SK-N-SH (cell line): ENCODE measurements around the gene ARHGEF11. TPM values are rescaled to one million over a fixed set of nuclear protein-coding genes. Genes with fewer than 3 reads are reported as not detected.
A peak's percentile ranks its signal among the peaks of the same experiment; 100 is the strongest.

ENCODE experiments used
- CTCF ChIA-PET: fragments of 300-600, 350-600 bp; formaldehyde crosslinking; extraction: SDS; loops from one replicate; lab custom pipeline; 2021; lab: Yijun Ruan, JAX
- POLR2A ChIA-PET: fragments of 350-600 bp; sonication (Branson Sonifier 250); formaldehyde crosslinking; extraction: SDS; loops from one replicate; lab custom pipeline; 2020; ENCODE audit warnings: antibody characterized with exemption, inconsistent platforms; lab: Yijun Ruan, JAX
- DNase-seq: peaks from one replicate; pipeline ENCODE4 v3.0.0; 2012
- H2AFZ ChIP-seq: fragments of 200-600 bp; sonication (generic); 2 replicates; pipeline ENCODE4 v1.8.1; 2016; ENCODE audit warnings: antibody characterized with exemption, mild to moderate bottlenecking, low read depth
- H3F3A ChIP-seq: fragments of 200-600 bp; sonication (generic); replicated peaks from 2 replicates; pipeline ENCODE3; 2016; ENCODE audit warnings: antibody characterized with exemption, mild to moderate bottlenecking; ENCODE audit not compliant: insufficient read depth
- H3K27ac ChIP-seq, 2 experiments: fragments of 200-500 bp in 1 of 2; fragments of 200-600 bp in 1 of 2; sonication (Bioruptor generic) in 1 of 2; sonication (generic), shearing (Covaris generic) in 1 of 2; 2 replicates each; pipeline versions ENCODE4 v1.5.1 to v1.6.1; 2014 to 2016; ENCODE audit warnings: low read depth in 2 of 2, inconsistent platforms in 1 of 2, low read length in 1 of 2, mild to moderate bottlenecking in 1 of 2, mixed read lengths in 1 of 2
- H3K27me3 ChIP-seq: fragments of 200-600 bp; sonication (generic), shearing (Covaris generic); 2 replicates; pipeline ENCODE4 v1.6.1; 2016; ENCODE audit warnings: mixed run types; ENCODE audit not compliant: insufficient read depth
- H3K36me3 ChIP-seq, 2 experiments: fragments of 200-500 bp in 1 of 2; fragments of 200-600 bp in 1 of 2; sonication (Bioruptor generic) in 1 of 2; sonication (generic) in 1 of 2; replicated peaks in 1 of 2; 2 replicates each; pipeline versions ENCODE3 to v1.5.1; 2014 to 2016; ENCODE audit warnings: low read length in 1 of 2, mild to moderate bottlenecking in 1 of 2; ENCODE audit not compliant: insufficient read depth in 2 of 2, control insufficient read depth in 1 of 2
- H3K4me1 ChIP-seq, 2 experiments: fragments of 200-500 bp in 1 of 2; fragments of 200-600 bp in 1 of 2; sonication (Bioruptor generic) in 1 of 2; sonication (generic), shearing (Covaris generic) in 1 of 2; 2 replicates each; pipeline versions ENCODE4 v1.5.1 to v1.6.1; 2014 to 2016; ENCODE audit warnings: low read depth in 1 of 2, low read length in 1 of 2, mixed run types in 1 of 2; ENCODE audit not compliant: insufficient read depth in 2 of 2, control insufficient read depth in 1 of 2
- H3K4me2 ChIP-seq: fragments of 200-600 bp; sonication (generic), shearing (Covaris generic); 2 replicates; pipeline ENCODE4 v1.6.1; 2017; ENCODE audit warnings: mixed run types
- H3K4me3 ChIP-seq, 2 experiments: fragments of 200-500 bp in 1 of 2; fragments of 200-600 bp in 1 of 2; sonication (Bioruptor generic) in 1 of 2; sonication (generic), shearing (Covaris generic) in 1 of 2; 2 replicates each; pipeline versions ENCODE4 v1.5.1 to v1.8.1; 2014 to 2016; ENCODE audit warnings: low read depth in 2 of 2, inconsistent platforms in 1 of 2, low read length in 1 of 2, mild to moderate bottlenecking in 1 of 2, mixed read lengths in 1 of 2, moderate library complexity in 1 of 2
- H3K79me2 ChIP-seq: fragments of 200-600 bp; sonication (generic); 2 replicates; pipeline ENCODE4 v1.8.1; 2017; ENCODE audit warnings: mild to moderate bottlenecking; ENCODE audit not compliant: insufficient read depth
- H3K9ac ChIP-seq: fragments of 200-600 bp; sonication (generic); 2 replicates; pipeline ENCODE4 v1.6.1; 2017; ENCODE audit warnings: mixed run types
- H3K9me2 ChIP-seq: fragments of 200-600 bp; sonication (generic); 2 replicates; pipeline ENCODE4 v1.6.1; 2017; ENCODE audit warnings: mixed run types
- H3K9me3 ChIP-seq: fragments of 200-600 bp; sonication (generic); 2 replicates; pipeline ENCODE4 v1.6.1; 2017; ENCODE audit warnings: mixed run types, mild to moderate bottlenecking, moderate library complexity
- H4K20me1 ChIP-seq: fragments of 200-600 bp; sonication (generic); 2 replicates; pipeline ENCODE4 v1.6.1; 2017; ENCODE audit warnings: mild to moderate bottlenecking, mixed run types; ENCODE audit not compliant: insufficient read depth
- CHD2 ChIP-seq: fragments of 150-350 bp; IDR thresholded peaks from 2 replicates; pipeline ENCODE4 v1.6.1; 2018; ENCODE audit warnings: low read length; ENCODE audit not compliant: partially characterized antibody
- ELF1 ChIP-seq: IDR thresholded peaks from 2 replicates; pipeline ENCODE4 v1.4.0; 2012
- EP300 ChIP-seq, 2 experiments: IDR thresholded peaks; 2 replicates each; pipeline versions ENCODE4 v1.4.0 to v1.6.1; 2012; ENCODE audit warnings: borderline replicate concordance in 1 of 2, low read depth in 1 of 2, low read length in 1 of 2
- EZH2phosphoT487 ChIP-seq: fragments of 200-600 bp; sonication (generic); IDR thresholded peaks from 2 replicates; pipeline ENCODE4 v1.6.1; 2017; ENCODE audit warnings: low read depth, mixed run types, mild to moderate bottlenecking, antibody characterized with exemption, moderate library complexity, borderline replicate concordance
- FOSL2 ChIP-seq: IDR thresholded peaks from 2 replicates; pipeline ENCODE4 v1.4.0; 2012; ENCODE audit warnings: low read depth, mild to moderate bottlenecking, moderate library complexity, borderline replicate concordance
- FOXJ3 ChIP-seq: sonication (generic); formaldehyde crosslinking; IDR thresholded peaks from 2 replicates; pipeline ENCODE4 v1.5.1; 2020; ENCODE audit warnings: mild to moderate bottlenecking, missing genetic modification reagents
- FOXM1 ChIP-seq: IDR thresholded peaks from 2 replicates; pipeline ENCODE4 v1.4.0; 2012; ENCODE audit warnings: low read depth, mild to moderate bottlenecking
- GABPA ChIP-seq: IDR thresholded peaks from 2 replicates; pipeline ENCODE4 v1.4.0; 2012; ENCODE audit warnings: low read depth, mild to moderate bottlenecking
- GATA2 ChIP-seq: sonication (generic); formaldehyde crosslinking; IDR thresholded peaks from 2 replicates; pipeline ENCODE4 v1.5.0; 2020; ENCODE audit warnings: mild to moderate bottlenecking, missing genetic modification reagents
- JUND ChIP-seq: IDR thresholded peaks from 2 replicates; pipeline ENCODE4 v1.4.0; 2012
- MEF2A ChIP-seq: IDR thresholded peaks from 2 replicates; pipeline ENCODE4 v1.4.0; 2012; ENCODE audit warnings: low read depth, borderline replicate concordance
- MXI1 ChIP-seq: IDR thresholded peaks from 2 replicates; pipeline ENCODE4 v1.6.1; 2012; ENCODE audit warnings: mild to moderate bottlenecking, low read depth, low read length, improper control_type of control experiment
- NFIC ChIP-seq: IDR thresholded peaks from 2 replicates; pipeline ENCODE4 v1.4.0; 2012; ENCODE audit warnings: borderline replicate concordance
- POLR2AphosphoS5 ChIP-seq: IDR thresholded peaks from 2 replicates; pipeline ENCODE4 v1.6.1; 2012; ENCODE audit warnings: low read depth, low read length
- RAD21 ChIP-seq: IDR thresholded peaks from 2 replicates; pipeline ENCODE4 v1.6.1; 2012; ENCODE audit warnings: mild to moderate bottlenecking, low read length
- SMC3 ChIP-seq: IDR thresholded peaks from 2 replicates; pipeline ENCODE4 v1.6.1; 2012; ENCODE audit warnings: low read depth, low read length, improper control_type of control experiment
- TAF1 ChIP-seq: IDR thresholded peaks from 2 replicates; pipeline ENCODE4 v1.6.1; 2012; ENCODE audit warnings: low read depth, mild to moderate bottlenecking, low read length, moderate library complexity, borderline replicate concordance
- TCF12 ChIP-seq: IDR thresholded peaks from 2 replicates; pipeline ENCODE4 v1.4.0; 2012
- TEAD4 ChIP-seq: IDR thresholded peaks from 2 replicates; pipeline ENCODE4 v1.4.0; 2012; ENCODE audit warnings: mild to moderate bottlenecking, borderline replicate concordance; ENCODE audit not compliant: insufficient read depth
- YY1 ChIP-seq: IDR thresholded peaks from 2 replicates; pipeline ENCODE4 v1.4.0; 2012; ENCODE audit warnings: low read depth, mild to moderate bottlenecking
- WGBS: methylation state at CpG from one replicate; pipeline ENCODE4 v1.1.6; 2017; ENCODE audit warnings: low lambda C conversion rate; 5-methylcytosine and 5-hydroxymethylcytosine counted together
- polyA plus RNA-seq, 3 experiments: library from polyadenylated mRNA; depleted of rRNA; stranded (reverse); fragments of >200 nt; gene quantifications; 2 replicates each; pipeline ENCODE4 v1.2.3, GENCODE V29; 2012
- TF ChIP-seq, protein P1 (sequence below): fragments of 150-350 bp; IDR thresholded peaks from 2 replicates; pipeline ENCODE4 v1.6.1; 2016; ENCODE audit warnings: mild to moderate bottlenecking, low read depth, low read length
- TF ChIP-seq, protein P2 (sequence below): fragments of 150-350 bp; IDR thresholded peaks from 2 replicates; pipeline ENCODE4 v1.6.1; 2017; ENCODE audit warnings: antibody characterized with exemption, low read length, low read depth, borderline replicate concordance
- TF ChIP-seq, protein P3 (sequence below): IDR thresholded peaks from 2 replicates; pipeline ENCODE4 v1.4.0; 2012; ENCODE audit warnings: low read depth, borderline replicate concordance
- TF ChIP-seq, protein P4 (sequence below): IDR thresholded peaks from 2 replicates; pipeline ENCODE4 v1.4.0; 2012; ENCODE audit warnings: low read depth, borderline replicate concordance
- TF ChIP-seq, protein P5 (sequence below): IDR thresholded peaks from 2 replicates; pipeline ENCODE4 v1.4.0; 2012; ENCODE audit warnings: low read depth
- TF ChIP-seq, protein P6 (sequence below): IDR thresholded peaks from 2 replicates; pipeline ENCODE4; 2012

ARHGEF11 gene
- polyA plus RNA-seq, 1 of the 3 experiments (the other 2 are of a cell fraction): 19.0 TPM

DNA sequence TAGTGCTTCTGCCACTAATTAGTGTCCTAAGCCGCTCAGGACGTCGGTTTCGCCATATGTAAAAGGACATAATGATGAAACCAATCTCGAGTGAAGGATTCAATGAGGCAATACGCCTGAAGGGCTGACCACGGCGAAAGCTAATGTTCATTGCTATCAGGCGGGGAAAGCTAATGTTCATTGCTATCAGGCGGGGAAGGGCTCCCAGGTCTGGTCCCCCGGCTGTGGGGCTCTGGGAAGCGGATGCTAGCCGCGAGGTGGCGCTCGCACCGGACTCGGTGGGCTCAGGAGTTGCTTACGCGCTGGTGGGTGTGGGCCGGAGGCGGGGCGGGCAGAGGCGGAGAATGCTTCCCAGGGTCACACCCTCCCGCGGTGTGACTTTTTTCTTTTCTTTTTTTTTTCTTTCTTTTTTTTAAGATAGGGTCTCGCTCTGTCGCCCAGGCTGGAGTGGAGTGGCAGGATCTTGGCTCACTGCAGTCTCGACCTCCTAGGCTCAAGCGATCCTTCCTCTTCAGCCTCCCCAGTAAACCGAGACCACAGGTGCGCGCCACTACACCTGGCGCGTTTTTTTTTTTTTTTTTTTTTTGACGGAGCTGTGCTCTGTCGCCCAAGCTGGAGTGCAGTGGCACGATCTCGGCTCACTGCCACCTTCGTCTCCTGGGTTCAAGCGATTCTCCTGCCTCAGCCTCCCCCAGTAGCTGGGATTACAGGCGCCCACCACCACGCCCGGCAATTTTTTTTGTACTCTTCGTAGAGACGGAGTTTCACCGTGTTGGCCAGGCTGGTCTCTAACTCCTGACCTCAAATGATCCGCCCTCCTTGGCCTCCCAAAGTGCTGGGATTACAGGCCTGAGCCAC lies 153.1 kb downstream of the ARHGEF11 start:
- Histone ChIP-seq H3K4me3 (no peak overlapping the region; a peak in 1 of 4 replicates), H4K20me1 (no peaks in the 10 kb centered on the region), H3K79me2 (no peaks in the 10 kb centered on the region), H3K4me1 (peaks cover 23 to 38% of the 10 kb centered on the region in 2 experiments; a peak in 3 of 4 replicates), H3K9me2 (no peaks in the 10 kb centered on the region), H3K9ac (no peak overlapping the region), H3F3A (peaks cover 37% of the 10 kb centered on the region), H3K27ac (no peak overlapping the region), H2AFZ (no peak overlapping the region), H3K4me2 (no peak overlapping the region), H3K36me3 (no peaks in the 10 kb centered on the region), H3K27me3 (no peaks in the 10 kb centered on the region), H3K9me3 (no peaks in the 10 kb centered on the region)
- ChIA-PET CTCF (interaction anchor here (0.8 to 21.6 kb wide), 29 partner anchors 8 to 202 kb away, joined by 3 to 455 read pairs (median 7); partner anchors contain the start of genes CRABP2, INSRR, ISG20L2 and METTL25B), POLR2A (interaction anchor here (1.0 to 1.1 kb wide), 2 partner anchors 35 to 53 kb away, joined by 4 to 8 read pairs; no protein-coding TSS in a partner anchor)
- WGBS: 38% methylated on average over 46 of the region's 48 CpGs
- peak; percentile 94 for DNase-seq
- TF ChIP-seq MXI1 (no peak), GATA2 (CRISPR knock-in tag) (no peak), MEF2A (no peak), YY1 (no peak), TEAD4 (no peak), CHD2 (peak; percentile 41), JUND (no peak), FOXM1 (no peak), FOSL2 (no peak), POLR2AphosphoS5 (no peak), TCF12 (no peak), SMC3 (peak; percentile 95), NFIC (no peak), ELF1 (no peak), TAF1 (no peak), EZH2phosphoT487 (no peak), EP300 (IDR thresholded peaks at IDR 0.05; ENCODE audit: borderline replicate concordance in 1 of 2, low read depth in 1 of 2, low read length in 1 of 2) (no peak), RAD21 (peak; percentile 75), FOXJ3 (CRISPR knock-in tag) (no peak), GABPA (no peak)
- TF ChIP-seq, protein P1, sequence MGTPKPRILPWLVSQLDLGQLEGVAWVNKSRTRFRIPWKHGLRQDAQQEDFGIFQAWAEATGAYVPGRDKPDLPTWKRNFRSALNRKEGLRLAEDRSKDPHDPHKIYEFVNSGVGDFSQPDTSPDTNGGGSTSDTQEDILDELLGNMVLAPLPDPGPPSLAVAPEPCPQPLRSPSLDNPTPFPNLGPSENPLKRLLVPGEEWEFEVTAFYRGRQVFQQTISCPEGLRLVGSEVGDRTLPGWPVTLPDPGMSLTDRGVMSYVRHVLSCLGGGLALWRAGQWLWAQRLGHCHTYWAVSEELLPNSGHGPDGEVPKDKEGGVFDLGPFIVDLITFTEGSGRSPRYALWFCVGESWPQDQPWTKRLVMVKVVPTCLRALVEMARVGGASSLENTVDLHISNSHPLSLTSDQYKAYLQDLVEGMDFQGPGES: no peak
- TF ChIP-seq, protein P2, sequence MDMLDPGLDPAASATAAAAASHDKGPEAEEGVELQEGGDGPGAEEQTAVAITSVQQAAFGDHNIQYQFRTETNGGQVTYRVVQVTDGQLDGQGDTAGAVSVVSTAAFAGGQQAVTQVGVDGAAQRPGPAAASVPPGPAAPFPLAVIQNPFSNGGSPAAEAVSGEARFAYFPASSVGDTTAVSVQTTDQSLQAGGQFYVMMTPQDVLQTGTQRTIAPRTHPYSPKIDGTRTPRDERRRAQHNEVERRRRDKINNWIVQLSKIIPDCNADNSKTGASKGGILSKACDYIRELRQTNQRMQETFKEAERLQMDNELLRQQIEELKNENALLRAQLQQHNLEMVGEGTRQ: no peak
- TF ChIP-seq, protein P3, sequence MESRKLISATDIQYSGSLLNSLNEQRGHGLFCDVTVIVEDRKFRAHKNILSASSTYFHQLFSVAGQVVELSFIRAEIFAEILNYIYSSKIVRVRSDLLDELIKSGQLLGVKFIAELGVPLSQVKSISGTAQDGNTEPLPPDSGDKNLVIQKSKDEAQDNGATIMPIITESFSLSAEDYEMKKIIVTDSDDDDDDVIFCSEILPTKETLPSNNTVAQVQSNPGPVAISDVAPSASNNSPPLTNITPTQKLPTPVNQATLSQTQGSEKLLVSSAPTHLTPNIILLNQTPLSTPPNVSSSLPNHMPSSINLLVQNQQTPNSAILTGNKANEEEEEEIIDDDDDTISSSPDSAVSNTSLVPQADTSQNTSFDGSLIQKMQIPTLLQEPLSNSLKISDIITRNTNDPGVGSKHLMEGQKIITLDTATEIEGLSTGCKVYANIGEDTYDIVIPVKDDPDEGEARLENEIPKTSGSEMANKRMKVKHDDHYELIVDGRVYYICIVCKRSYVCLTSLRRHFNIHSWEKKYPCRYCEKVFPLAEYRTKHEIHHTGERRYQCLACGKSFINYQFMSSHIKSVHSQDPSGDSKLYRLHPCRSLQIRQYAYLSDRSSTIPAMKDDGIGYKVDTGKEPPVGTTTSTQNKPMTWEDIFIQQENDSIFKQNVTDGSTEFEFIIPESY: no peak
- TF ChIP-seq, protein P4, sequence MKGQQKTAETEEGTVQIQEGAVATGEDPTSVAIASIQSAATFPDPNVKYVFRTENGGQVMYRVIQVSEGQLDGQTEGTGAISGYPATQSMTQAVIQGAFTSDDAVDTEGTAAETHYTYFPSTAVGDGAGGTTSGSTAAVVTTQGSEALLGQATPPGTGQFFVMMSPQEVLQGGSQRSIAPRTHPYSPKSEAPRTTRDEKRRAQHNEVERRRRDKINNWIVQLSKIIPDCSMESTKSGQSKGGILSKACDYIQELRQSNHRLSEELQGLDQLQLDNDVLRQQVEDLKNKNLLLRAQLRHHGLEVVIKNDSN: no peak
- TF ChIP-seq, protein P5, sequence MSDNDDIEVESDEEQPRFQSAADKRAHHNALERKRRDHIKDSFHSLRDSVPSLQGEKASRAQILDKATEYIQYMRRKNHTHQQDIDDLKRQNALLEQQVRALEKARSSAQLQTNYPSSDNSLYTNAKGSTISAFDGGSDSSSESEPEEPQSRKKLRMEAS: 0 out of 2 replicates have a peak, but pooled peaks have one; percentile 12
- TF ChIP-seq, protein P6, sequence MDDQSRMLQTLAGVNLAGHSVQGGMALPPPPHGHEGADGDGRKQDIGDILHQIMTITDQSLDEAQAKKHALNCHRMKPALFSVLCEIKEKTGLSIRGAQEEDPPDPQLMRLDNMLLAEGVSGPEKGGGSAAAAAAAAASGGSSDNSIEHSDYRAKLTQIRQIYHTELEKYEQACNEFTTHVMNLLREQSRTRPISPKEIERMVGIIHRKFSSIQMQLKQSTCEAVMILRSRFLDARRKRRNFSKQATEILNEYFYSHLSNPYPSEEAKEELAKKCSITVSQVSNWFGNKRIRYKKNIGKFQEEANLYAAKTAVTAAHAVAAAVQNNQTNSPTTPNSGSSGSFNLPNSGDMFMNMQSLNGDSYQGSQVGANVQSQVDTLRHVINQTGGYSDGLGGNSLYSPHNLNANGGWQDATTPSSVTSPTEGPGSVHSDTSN: no peak
